ENCODE results near the gene RWDD4.

Gene RWDD4

DNA sequence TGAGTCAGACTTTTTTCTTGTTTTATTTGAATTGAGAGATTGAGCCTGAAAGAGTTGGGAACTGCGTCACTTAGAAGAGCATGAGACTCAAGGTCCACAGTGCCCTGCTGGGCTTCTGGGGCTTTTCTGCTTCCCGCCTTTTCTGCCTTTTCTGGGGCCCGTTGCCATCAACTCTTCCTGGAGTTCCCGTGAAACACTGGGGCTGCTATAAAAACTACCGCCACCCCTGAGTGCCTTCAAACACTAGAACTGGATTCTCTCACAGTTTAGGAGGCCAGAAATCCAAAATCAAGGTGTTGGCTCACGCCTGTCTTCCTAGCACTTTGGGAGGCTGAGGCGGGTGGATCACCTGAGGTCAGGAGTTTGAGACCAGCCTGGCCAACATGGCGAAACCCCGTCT lies 49.8 kb downstream of the RWDD4 start:
- Histone ChIP-seq H3K27ac (ENCODE audit: low read length, poor library complexity, severe bottlenecking) (no peak overlapping the region), H3K14ac (ENCODE audit: low read length in 2 of 2) (no peak overlapping the region), H3K36me3 (ENCODE audit: control insufficient read depth in 1 of 2, insufficient read depth in 2 of 2, low read depth in 1 of 2, low read length in 2 of 2) (no peaks in the 10 kb centered on the region), H2BK120ac (ENCODE audit: low read depth, low read length) (no peak overlapping the region), H3K9ac (ENCODE audit: low read length) (no peak overlapping the region), H3K4me1 (ENCODE audit: control insufficient read depth, insufficient read depth, low read depth, low read length) (peaks cover 2% of the 10 kb centered on the region), H3K23ac (ENCODE audit: low read length in 2 of 2) (no peak overlapping the region), H3K4ac (ENCODE audit: low read depth in 1 of 2, low read length in 2 of 2) (no peak overlapping the region), H3K4me3 (ENCODE audit: insufficient read depth in 1 of 2, low read depth in 1 of 2, low read length in 2 of 2) (no peak overlapping the region), H2BK12ac (ENCODE audit: low read length in 2 of 2) (no peak overlapping the region), H3K27me3 (ENCODE audit: control insufficient read depth in 1 of 2, insufficient read depth in 1 of 2, low read length in 2 of 2) (peaks cover 0 to 13% of the 10 kb centered on the region in 2 experiments), H2BK15ac (ENCODE audit: low read depth, poor library complexity, severe bottlenecking) (no peak overlapping the region), H3K18ac (ENCODE audit: low read depth in 1 of 2, low read length in 2 of 2) (no peak overlapping the region), H3K9me3 (ENCODE audit: control insufficient read depth, low read length) (no peaks in the 10 kb centered on the region), H2AFZ (ENCODE audit: low read depth, low read length) (no peak overlapping the region), H4K91ac (ENCODE audit: low read length) (no peak overlapping the region), H4K8ac (ENCODE audit: low read length) (no peak overlapping the region), H3K4me2 (ENCODE audit: low read length, poor library complexity, severe bottlenecking) (no peak overlapping the region), H3K79me1 (replicated peaks; ENCODE audit: low read length, poor library complexity, severe bottlenecking) (no peaks in the 10 kb centered on the region), H2AK5ac (ENCODE audit: low read length, severe bottlenecking) (no peak overlapping the region), H2BK5ac (ENCODE audit: low read depth, low read length, poor library complexity, severe bottlenecking) (no peak overlapping the region)
- 79% methylated on average over 7 of the region's 9 CpGs for WGBS
- DNase-seq, result no peak

DNA sequence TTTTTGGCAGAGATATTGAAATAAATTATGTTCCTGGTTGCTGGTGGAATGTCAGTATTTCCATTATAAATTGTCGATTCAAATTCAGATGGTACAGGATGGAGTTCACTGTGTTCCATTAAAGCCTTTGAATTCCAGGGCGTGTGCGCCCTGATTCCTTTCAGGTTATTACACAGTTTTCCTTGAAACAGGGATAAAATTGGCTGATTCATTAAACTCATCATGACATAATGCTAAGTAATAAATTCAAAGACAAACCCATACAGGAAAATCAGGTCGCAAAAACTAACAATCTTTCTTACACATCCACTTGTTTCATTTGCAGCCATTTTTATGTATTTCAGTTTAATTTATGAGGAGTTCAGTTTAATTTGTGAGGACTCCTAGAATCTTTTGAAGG lies 51.1 kb downstream of the RWDD4 start:
- Histone ChIP-seq H3K4me3 (ENCODE audit: insufficient read depth in 1 of 2, low read depth in 1 of 2, low read length in 2 of 2) (no peak overlapping the region), H3K4ac (ENCODE audit: low read depth in 1 of 2, low read length in 2 of 2) (no peak overlapping the region), H3K23ac (ENCODE audit: low read length in 2 of 2) (no peak overlapping the region), H3K79me1 (replicated peaks; ENCODE audit: low read length, poor library complexity, severe bottlenecking) (no peaks in the 10 kb centered on the region), H3K9me3 (ENCODE audit: control insufficient read depth, low read length) (no peaks in the 10 kb centered on the region), H3K9ac (ENCODE audit: low read length) (no peak overlapping the region), H3K27ac (ENCODE audit: low read length, poor library complexity, severe bottlenecking) (no peak overlapping the region), H3K36me3 (ENCODE audit: control insufficient read depth in 1 of 2, insufficient read depth in 2 of 2, low read depth in 1 of 2, low read length in 2 of 2) (no peaks in the 10 kb centered on the region), H3K27me3 (ENCODE audit: control insufficient read depth in 1 of 2, insufficient read depth in 1 of 2, low read length in 2 of 2) (peaks cover 0 to 12% of the 10 kb centered on the region in 2 experiments), H2BK12ac (ENCODE audit: low read length in 2 of 2) (no peak overlapping the region), H4K91ac (ENCODE audit: low read length) (no peak overlapping the region), H2AFZ (ENCODE audit: low read depth, low read length) (no peak overlapping the region), H2AK5ac (ENCODE audit: low read length, severe bottlenecking) (no peak overlapping the region), H2BK120ac (ENCODE audit: low read depth, low read length) (no peak overlapping the region), H3K18ac (ENCODE audit: low read depth in 1 of 2, low read length in 2 of 2) (no peak overlapping the region), H4K8ac (ENCODE audit: low read length) (no peak overlapping the region), H3K4me2 (ENCODE audit: low read length, poor library complexity, severe bottlenecking) (no peak overlapping the region), H2BK5ac (ENCODE audit: low read depth, low read length, poor library complexity, severe bottlenecking) (no peak overlapping the region), H3K4me1 (ENCODE audit: control insufficient read depth, insufficient read depth, low read depth, low read length) (peaks cover 2% of the 10 kb centered on the region), H2BK15ac (ENCODE audit: low read depth, poor library complexity, severe bottlenecking) (no peak overlapping the region), H3K14ac (ENCODE audit: low read length in 2 of 2) (no peak overlapping the region)
- 93% methylated on average over 3 of the region's 4 CpGs for WGBS
- no peak for DNase-seq

DNA sequence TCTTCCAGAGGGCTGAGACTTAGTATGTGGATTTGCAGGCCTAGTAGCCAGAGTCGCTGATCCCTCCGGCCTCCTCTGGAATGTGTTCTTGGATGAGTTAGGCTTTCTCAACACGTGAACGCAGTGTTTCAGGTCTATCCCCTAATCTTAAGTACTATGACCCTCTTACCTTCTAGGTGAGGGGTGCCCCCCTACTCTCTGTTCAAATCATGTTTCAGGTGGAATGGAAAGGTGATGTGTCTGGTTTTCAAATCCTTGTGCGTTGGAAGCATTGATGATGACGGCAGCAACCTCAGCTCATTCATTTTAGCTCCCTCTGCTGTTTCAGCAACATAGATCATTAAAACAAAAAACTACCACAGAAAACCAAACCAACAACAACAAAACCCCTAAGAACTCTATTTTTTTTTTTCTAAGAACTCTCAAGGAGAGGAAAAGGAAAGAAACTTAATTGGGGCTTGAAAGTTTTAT lies 56.4 kb downstream of the RWDD4 start:
- Histone ChIP-seq H3K4me2 (ENCODE audit: low read length, poor library complexity, severe bottlenecking) (no peak overlapping the region), H2AK5ac (ENCODE audit: low read length, severe bottlenecking) (no peak overlapping the region), H3K4ac (ENCODE audit: low read depth in 1 of 2, low read length in 2 of 2) (no peak overlapping the region), H4K91ac (ENCODE audit: low read length) (no peak overlapping the region), H2BK5ac (ENCODE audit: low read depth, low read length, poor library complexity, severe bottlenecking) (no peak overlapping the region), H3K9me3 (ENCODE audit: control insufficient read depth, low read length) (no peaks in the 10 kb centered on the region), H2AFZ (ENCODE audit: low read depth, low read length) (no peak overlapping the region), H2BK120ac (ENCODE audit: low read depth, low read length) (no peak overlapping the region), H3K14ac (ENCODE audit: low read length in 2 of 2) (no peak overlapping the region), H3K36me3 (ENCODE audit: control insufficient read depth in 1 of 2, insufficient read depth in 2 of 2, low read depth in 1 of 2, low read length in 2 of 2) (no peaks in the 10 kb centered on the region), H3K4me1 (ENCODE audit: control insufficient read depth, insufficient read depth, low read depth, low read length) (peaks cover 2% of the 10 kb centered on the region), H3K18ac (ENCODE audit: low read depth in 1 of 2, low read length in 2 of 2) (no peak overlapping the region), H3K23ac (ENCODE audit: low read length in 2 of 2) (no peak overlapping the region), H3K27ac (ENCODE audit: low read length, poor library complexity, severe bottlenecking) (no peak overlapping the region), H3K9ac (ENCODE audit: low read length) (peak overlapping the region; percentile 22), H2BK15ac (ENCODE audit: low read depth, poor library complexity, severe bottlenecking) (no peak overlapping the region), H3K27me3 (ENCODE audit: control insufficient read depth in 1 of 2, insufficient read depth in 1 of 2, low read length in 2 of 2) (peaks cover 0 to 4% of the 10 kb centered on the region in 2 experiments), H3K4me3 (ENCODE audit: insufficient read depth in 1 of 2, low read depth in 1 of 2, low read length in 2 of 2) (no peak overlapping the region), H2BK12ac (ENCODE audit: low read length in 2 of 2) (no peak overlapping the region), H4K8ac (ENCODE audit: low read length) (no peak overlapping the region), H3K79me1 (replicated peaks; ENCODE audit: low read length, poor library complexity, severe bottlenecking) (no peaks in the 10 kb centered on the region)
- 73% methylated on average over 6 of the region's 6 CpGs for WGBS
- peak; percentile 30 for DNase-seq

DNA sequence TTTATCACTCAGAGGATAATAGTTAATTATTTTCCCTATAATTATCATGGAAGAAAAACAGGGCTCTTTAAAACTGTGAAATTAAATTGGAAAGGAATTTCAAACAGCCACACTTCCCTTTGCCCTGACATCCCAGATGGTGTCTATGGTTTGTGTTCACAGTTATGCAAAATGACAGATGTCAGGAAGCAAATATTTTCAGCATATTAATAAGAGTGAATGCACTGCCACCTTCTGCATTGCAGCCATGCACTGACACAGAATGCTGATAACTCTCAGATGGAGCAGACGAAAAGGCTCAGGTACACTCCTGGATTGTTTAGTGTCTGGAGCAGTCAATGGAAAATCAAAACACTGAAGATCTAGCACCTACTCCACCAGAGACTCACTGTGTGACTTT lies 57.6 kb downstream of the RWDD4 start:
- no peak overlapping the region for H2BK120ac ChIP-seq (ENCODE audit: low read depth, low read length)
- H3K4ac ChIP-seq (ENCODE audit: low read depth in 1 of 2, low read length in 2 of 2), result no peak overlapping the region
- no peak overlapping the region for H2BK12ac ChIP-seq (ENCODE audit: low read length in 2 of 2)
- no peak overlapping the region for H3K4me2 ChIP-seq (ENCODE audit: low read length, poor library complexity, severe bottlenecking)
- H3K27ac ChIP-seq (ENCODE audit: low read length, poor library complexity, severe bottlenecking), result no peak overlapping the region
- H2BK15ac ChIP-seq (ENCODE audit: low read depth, poor library complexity, severe bottlenecking), result no peak overlapping the region
- H3K14ac ChIP-seq (ENCODE audit: low read length in 2 of 2), result no peak overlapping the region
- peaks cover 0 to under 1% of the 10 kb centered on the region in 2 experiments for H3K27me3 ChIP-seq (ENCODE audit: control insufficient read depth in 1 of 2, insufficient read depth in 1 of 2, low read length in 2 of 2)
- no peak overlapping the region for H3K18ac ChIP-seq (ENCODE audit: low read depth in 1 of 2, low read length in 2 of 2)
- no peak overlapping the region for H2AFZ ChIP-seq (ENCODE audit: low read depth, low read length)
- H3K9me3 ChIP-seq (ENCODE audit: control insufficient read depth, low read length), result no peaks in the 10 kb centered on the region
- H4K91ac ChIP-seq (ENCODE audit: low read length), result no peak overlapping the region
- no peak overlapping the region for H3K23ac ChIP-seq (ENCODE audit: low read length in 2 of 2)
- no peak overlapping the region for H2BK5ac ChIP-seq (ENCODE audit: low read depth, low read length, poor library complexity, severe bottlenecking)
- no peak overlapping the region for H3K4me3 ChIP-seq (ENCODE audit: insufficient read depth in 1 of 2, low read depth in 1 of 2, low read length in 2 of 2)
- H3K36me3 ChIP-seq (ENCODE audit: control insufficient read depth in 1 of 2, insufficient read depth in 2 of 2, low read depth in 1 of 2, low read length in 2 of 2), result no peaks in the 10 kb centered on the region
- H2AK5ac ChIP-seq (ENCODE audit: low read length, severe bottlenecking), result no peak overlapping the region
- H4K8ac ChIP-seq (ENCODE audit: low read length), result no peak overlapping the region
- no peaks in the 10 kb centered on the region for H3K79me1 ChIP-seq (replicated peaks; ENCODE audit: low read length, poor library complexity, severe bottlenecking)
- DNase-seq, result no peak
- peaks cover 2% of the 10 kb centered on the region for H3K4me1 ChIP-seq (ENCODE audit: control insufficient read depth, insufficient read depth, low read depth, low read length)
- H3K9ac ChIP-seq (ENCODE audit: low read length), result no peak overlapping the region
- whole genome bisulfite sequencing, result 82% methylated on average over 1 of the region's 1 CpG
